GM12878 (cell line): ENCODE results near the gene COX4I2. TPM values are rescaled to one million over a fixed set of nuclear protein-coding genes. Genes with fewer than 3 reads are reported as not detected.

Experiments used
- ATAC-seq: fragments of 200-7000 bp; cut with Tn5 transposase; 3 replicates; pipeline ENCODE4 v1.9.1; 2020; ENCODE audit warnings: mild to moderate bottlenecking, moderate library complexity
- BruUV-seq: library from RNA; stranded (reverse); fragments of 400-500 nt; replicated peaks from 2 replicates; lab custom pipeline; 2021; lab: Mats Ljungman, UMichigan
- CTCF ChIA-PET: fragments of 300-600 bp; sonication (Branson Sonifier 250); formaldehyde crosslinking; extraction: SDS; loops from one replicate; lab custom pipeline; 2021; ENCODE audit warnings: inconsistent platforms; lab: Yijun Ruan, JAX
- POLR2A ChIA-PET: fragments of 350-600 bp; formaldehyde crosslinking; extraction: SDS; loops from one replicate; lab custom pipeline; 2021; ENCODE audit warnings: inconsistent platforms; lab: Charles Lee
- RAD21 ChIA-PET: fragments of 300-600 bp; sonication (Branson Sonifier 250); formaldehyde crosslinking; loops from one replicate; lab custom pipeline; 2023; ENCODE audit warnings: antibody characterized with exemption; ENCODE audit not compliant: unreplicated experiment; lab: Charles Lee
- SMC1A ChIA-PET: fragments of 300-600 bp; sonication (Branson Sonifier 250); formaldehyde crosslinking; loops from one replicate; lab custom pipeline; 2023; ENCODE audit not compliant: unreplicated experiment, uncharacterized antibody; lab: Charles Lee
- DNase-seq: peaks from one replicate; pipeline ENCODE4 v3.0.0-alpha.2; 2011; ENCODE audit warnings: low read depth, low spot score
- FAIRE-seq: peaks from 3 replicates; lab custom pipeline; 2011; peaks lifted over from hg19 to GRCh38; lab: Jason Lieb, UNC
- H2AFZ ChIP-seq: 2 replicates; pipeline ENCODE4 v1.6.0; 2011; ENCODE audit warnings: low read depth, low read length, control low read depth; ENCODE audit not compliant: control insufficient read depth
- H3K27ac ChIP-seq: 2 replicates; pipeline ENCODE4 v1.5.1; 2011; ENCODE audit warnings: control low read depth; ENCODE audit not compliant: control insufficient read depth, insufficient read depth
- H3K27me3 ChIP-seq, 2 experiments: replicated peaks in 1 of 2; 2 replicates each; pipeline versions ENCODE4 v1.6.0 to v1.6.1; 2011; ENCODE audit warnings: low read length in 1 of 2; ENCODE audit not compliant: control insufficient read depth in 2 of 2, insufficient read depth in 2 of 2
- H3K36me3 ChIP-seq, 2 experiments: 2 replicates each; pipeline ENCODE4 v1.5.1; 2011; ENCODE audit warnings: low read length in 1 of 2; ENCODE audit not compliant: control insufficient read depth in 2 of 2, insufficient read depth in 2 of 2
- H3K4me1 ChIP-seq: 2 replicates; pipeline ENCODE4 v1.6.1; 2011; ENCODE audit warnings: mild to moderate bottlenecking, low read length, moderate library complexity, mixed read lengths; ENCODE audit not compliant: control insufficient read depth, insufficient read depth
- H3K4me2 ChIP-seq: 2 replicates; pipeline ENCODE4 v1.6.0; 2011; ENCODE audit warnings: control low read depth; ENCODE audit not compliant: control insufficient read depth, insufficient read depth
- H3K4me3 ChIP-seq: fragments of 200-600 bp; sonication (generic); 2 replicates; pipeline ENCODE4 v1.5.1; 2016
- H3K79me2 ChIP-seq: 2 replicates; pipeline ENCODE4 v1.6.0; 2011; ENCODE audit warnings: low read length; ENCODE audit not compliant: control insufficient read depth, insufficient read depth
- H3K9ac ChIP-seq: 2 replicates; pipeline ENCODE4 v1.8.0; 2011; ENCODE audit warnings: low read length, control low read depth, mixed read lengths; ENCODE audit not compliant: control insufficient read depth, insufficient read depth
- H3K9me3 ChIP-seq: replicated peaks from 3 replicates; pipeline ENCODE4 v1.5.1; 2011; ENCODE audit warnings: mild to moderate bottlenecking, low read length; ENCODE audit not compliant: control insufficient read depth, insufficient read depth
- H4K20me1 ChIP-seq: 2 replicates; pipeline ENCODE4 v1.6.0; 2011; ENCODE audit not compliant: control insufficient read depth, insufficient read depth
- BACH1 ChIP-seq: fragments of 450-650 bp; IDR thresholded peaks from 2 replicates; pipeline ENCODE4 v1.6.1; 2017; ENCODE audit warnings: mild to moderate bottlenecking, borderline replicate concordance
- BHLHE40 ChIP-seq, 2 experiments: fragments of 450-650 bp in 1 of 2; IDR thresholded peaks; 2 replicates each; pipeline ENCODE4 v1.6.1; 2011 to 2017; ENCODE audit warnings: low read depth in 2 of 2, borderline replicate concordance in 1 of 2, improper control_type of control experiment in 1 of 2, low read length in 1 of 2, mild to moderate bottlenecking in 1 of 2
- CBX5 ChIP-seq: sonication (generic); IDR thresholded peaks from 2 replicates; pipeline ENCODE4 v1.6.1; 2016; ENCODE audit warnings: low read depth, moderate library complexity, mild to moderate bottlenecking, inconsistent platforms
- ESRRA ChIP-seq: IDR thresholded peaks from 2 replicates; pipeline ENCODE4 v1.6.1; 2012; ENCODE audit warnings: mild to moderate bottlenecking, low read length, improper control_type of control experiment
- FOXK2 ChIP-seq: fragments of 450-650 bp; IDR thresholded peaks from 2 replicates; pipeline ENCODE4 v1.6.1; 2017; ENCODE audit warnings: mild to moderate bottlenecking, moderate library complexity
- KLF5 ChIP-seq: fragments of 450-650 bp; IDR thresholded peaks from 2 replicates; pipeline ENCODE4 v1.6.1; 2014; ENCODE audit warnings: mild to moderate bottlenecking; ENCODE audit not compliant: partially characterized antibody
- MYC ChIP-seq: IDR thresholded peaks from 2 replicates; pipeline ENCODE4 v1.6.1; 2011; ENCODE audit warnings: mild to moderate bottlenecking, low read length, moderate library complexity, inconsistent platforms; ENCODE audit not compliant: insufficient read depth, insufficient replicate concordance, insufficient read length, severe bottlenecking
- NFXL1 ChIP-seq: fragments of 450-650 bp; IDR thresholded peaks from 2 replicates; pipeline ENCODE4 v1.6.1; 2017; ENCODE audit warnings: antibody characterized with exemption, mild to moderate bottlenecking, borderline replicate concordance
- NR2C2 ChIP-seq: IDR thresholded peaks from 2 replicates; pipeline ENCODE4 v1.6.1; 2011; ENCODE audit warnings: borderline replicate concordance, low read depth; ENCODE audit not compliant: control insufficient read depth, insufficient read length
- POU2F2 ChIP-seq: IDR thresholded peaks from 3 replicates; pipeline ENCODE4 v1.6.1; 2011; ENCODE audit warnings: low read depth, mild to moderate bottlenecking, low read length, borderline replicate concordance
- RELA ChIP-seq: fragments of 450-650 bp; IDR thresholded peaks from 2 replicates; pipeline ENCODE4 v1.8.0; 2014; ENCODE audit warnings: borderline replicate concordance; ENCODE audit not compliant: partially characterized antibody
- TAF1 ChIP-seq: IDR thresholded peaks from 2 replicates; pipeline ENCODE4 v1.6.1; 2011; ENCODE audit warnings: mild to moderate bottlenecking, low read depth, low read length, borderline replicate concordance
- TARDBP ChIP-seq: IDR thresholded peaks from 2 replicates; pipeline ENCODE4 v1.6.1; 2016; ENCODE audit warnings: borderline replicate concordance
- YY1 ChIP-seq: IDR thresholded peaks from 2 replicates; pipeline ENCODE4 v1.6.1; 2011; ENCODE audit warnings: low read depth, mild to moderate bottlenecking, low read length
- ZNF217 ChIP-seq: fragments of 450-650 bp; IDR thresholded peaks from 2 replicates; pipeline ENCODE4 v1.6.1; 2017; ENCODE audit warnings: antibody characterized with exemption, mild to moderate bottlenecking
- ZNF384 ChIP-seq: IDR thresholded peaks from 2 replicates; pipeline ENCODE4 v1.6.1; 2012; ENCODE audit warnings: low read depth, mild to moderate bottlenecking, low read length, improper control_type of control experiment, borderline replicate concordance
- ZSCAN29 ChIP-seq: fragments of 450-650 bp; IDR thresholded peaks from 2 replicates; pipeline ENCODE4 v1.6.1; 2017; ENCODE audit warnings: mild to moderate bottlenecking, moderate library complexity
- WGBS: methylation state at CpG from one replicate; pipeline ENCODE4 v1.1.6; 2016; ENCODE audit warnings: low lambda C conversion rate; ENCODE audit not compliant: insufficient replicate concordance, insufficient coverage; ENCODE audit errors: missing lambda C conversion rate; 5-methylcytosine and 5-hydroxymethylcytosine counted together
- in situ Hi-C: fragments of 300-500 bp; cut with MboI; formaldehyde crosslinking; loops from 9 replicates; pipeline ENCODE4 v1.14.3; 2018; ENCODE audit warnings: mixed read lengths
- intact Hi-C: fragments of 100-400 bp; cut with micrococcal nuclease; formaldehyde crosslinking; loops from one replicate; pipeline ENCODE4 v1.14.2; 2022; ENCODE audit not compliant: unreplicated experiment
- polyA plus RNA-seq, 11 experiments: library from polyadenylated mRNA; depleted of rRNA in 4 of 11; unstranded in 6 of 11; stranded (reverse) in 5 of 11; fragments of >200 nt; fragmentation: Nextera tagmentation in 4 of 11; fragmentation: Illumina TruSeq in 1 of 11; extraction: Ambion mirVana in 4 of 11; extraction: Trizol in 1 of 11; gene quantifications; 1 replicate in 1 of 11; 2 replicates in 10 of 11; pipeline versions ENCODE4 v1.2.1 to v1.2.3, GENCODE V29; 2011 to 2016; ENCODE audit warnings: inconsistent platforms in 2 of 11, missing spikeins in 2 of 11, low read depth in 1 of 11
- total RNA-seq, 4 experiments: library from RNA; depleted of rRNA in 3 of 4; stranded (reverse); fragments of >200 nt in 3 of 4; fragmentation: Illumina TruSeq in 1 of 4; extraction: Trizol in 1 of 4; gene quantifications; 2 replicates each; pipeline versions ENCODE4 v1.2.1 to v1.2.3, GENCODE V29; 2013 to 2021
- TF ChIP-seq, protein P1 (sequence below): fragments of 450-650 bp; conservative IDR thresholded peaks from 2 replicates; pipeline ENCODE4 v1.6.1; 2017; ENCODE audit warnings: mild to moderate bottlenecking, moderate library complexity

The COX4I2 gene
- total and polyA plus RNA-seq, 10 of the 15 experiments (the other 5 are each of a cell fraction or from before 2014, with no cell fraction given): not detected

DNA sequence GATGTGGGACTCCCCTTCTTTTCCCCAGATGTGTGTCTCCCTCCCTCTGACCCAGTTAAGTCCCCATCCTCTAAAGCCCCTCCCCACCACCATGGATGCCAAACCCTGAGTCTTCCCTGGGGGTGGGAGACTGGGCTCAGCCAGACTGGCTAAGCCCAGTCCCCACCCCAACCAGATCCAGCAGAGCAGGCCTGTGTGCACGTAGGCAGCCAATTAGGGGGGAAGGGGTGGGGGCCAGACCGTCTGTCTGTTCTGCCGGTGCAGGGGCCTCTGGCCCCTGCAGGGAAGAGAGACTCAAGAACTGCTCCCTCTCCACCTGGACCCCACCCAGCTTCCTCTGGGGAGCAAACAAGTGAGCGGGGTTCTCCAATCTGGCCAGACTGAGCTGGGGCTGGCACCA lies 605 bp downstream of the COX4I2 start:
- in situ Hi-C loops: no loop called here

DNA sequence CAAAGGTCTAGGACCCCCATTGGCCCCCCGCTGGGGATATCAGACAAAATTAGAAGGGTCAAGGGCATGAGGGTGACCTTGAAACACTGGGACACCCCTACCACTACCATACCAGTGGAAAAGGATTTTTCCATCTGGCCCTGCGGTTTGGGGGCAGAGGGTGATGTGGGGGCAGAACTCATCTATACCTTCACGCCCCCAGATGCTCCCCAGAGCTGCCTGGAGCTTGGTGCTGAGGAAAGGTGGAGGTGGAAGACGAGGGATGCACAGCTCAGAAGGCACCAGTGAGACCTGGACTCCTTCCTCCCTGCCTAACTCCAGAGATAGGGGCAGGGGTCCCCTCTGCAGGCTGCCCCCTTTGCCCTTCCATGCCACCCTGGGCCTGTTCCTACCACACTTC lies 1.1 kb downstream of the COX4I2 start:
- ChIA-PET RAD21 (no interaction called here), CTCF (interaction anchor here (1.6 kb wide), 1 partner anchor 23 kb away, joined by 6 read pairs; no protein-coding TSS in a partner anchor), SMC1A (no interaction called here), POLR2A (no interaction called here)
- DNase-seq: no peak
- WGBS: 6% methylated on average over 4 of the region's 4 CpGs
- H3K79me2 ChIP-seq: no peaks in the 10 kb centered on the region
- H2AFZ ChIP-seq: no peak overlapping the region
- no peaks in the 10 kb centered on the region for H3K36me3 ChIP-seq
- TF ChIP-seq CBX5 (no peak), YY1 (no peak)
- TF ChIP-seq, protein P1, sequence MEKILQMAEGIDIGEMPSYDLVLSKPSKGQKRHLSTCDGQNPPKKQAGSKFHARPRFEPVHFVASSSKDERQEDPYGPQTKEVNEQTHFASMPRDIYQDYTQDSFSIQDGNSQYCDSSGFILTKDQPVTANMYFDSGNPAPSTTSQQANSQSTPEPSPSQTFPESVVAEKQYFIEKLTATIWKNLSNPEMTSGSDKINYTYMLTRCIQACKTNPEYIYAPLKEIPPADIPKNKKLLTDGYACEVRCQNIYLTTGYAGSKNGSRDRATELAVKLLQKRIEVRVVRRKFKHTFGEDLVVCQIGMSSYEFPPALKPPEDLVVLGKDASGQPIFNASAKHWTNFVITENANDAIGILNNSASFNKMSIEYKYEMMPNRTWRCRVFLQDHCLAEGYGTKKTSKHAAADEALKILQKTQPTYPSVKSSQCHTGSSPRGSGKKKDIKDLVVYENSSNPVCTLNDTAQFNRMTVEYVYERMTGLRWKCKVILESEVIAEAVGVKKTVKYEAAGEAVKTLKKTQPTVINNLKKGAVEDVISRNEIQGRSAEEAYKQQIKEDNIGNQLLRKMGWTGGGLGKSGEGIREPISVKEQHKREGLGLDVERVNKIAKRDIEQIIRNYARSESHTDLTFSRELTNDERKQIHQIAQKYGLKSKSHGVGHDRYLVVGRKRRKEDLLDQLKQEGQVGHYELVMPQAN: no peak
- H3K4me3 ChIP-seq: no peak overlapping the region
- no peak overlapping the region for H3K4me2 ChIP-seq
- BruUV-seq: no TSS peak
- no peaks in the 10 kb centered on the region for H3K9me3 ChIP-seq
- H4K20me1 ChIP-seq: no peaks in the 10 kb centered on the region
- H3K4me1 ChIP-seq: peaks cover 2% of the 10 kb centered on the region
- no peak overlapping the region for H3K27ac ChIP-seq
- intact Hi-C loops (no loop called here), in situ Hi-C loops (no loop called here)
- no peak for ATAC-seq
- H3K27me3 ChIP-seq: no peaks in the 10 kb centered on the region
- FAIRE-seq: no peak
- no peak overlapping the region for H3K9ac ChIP-seq

More for the DNA sequence above, 605 bp downstream of the COX4I2 start:
- SMC1A ChIA-PET: no interaction called here
- H3K79me2 ChIP-seq: no peaks in the 10 kb centered on the region
- BruUV-seq: no TSS peak
- CTCF ChIA-PET: no interaction called here
- no peak overlapping the region for H3K27ac ChIP-seq
- no peaks in the 10 kb centered on the region for H3K9me3 ChIP-seq
- peaks cover 2% of the 10 kb centered on the region for H3K4me1 ChIP-seq
- no peaks in the 10 kb centered on the region for H3K36me3 ChIP-seq
- FAIRE-seq (no peak), DNase-seq (no peak), ATAC-seq (no peak)
- POLR2A ChIA-PET: no interaction called here
- WGBS: 25% methylated on average over 4 of the region's 4 CpGs
- no peaks in the 10 kb centered on the region for H3K27me3 ChIP-seq
- TF ChIP-seq MYC (no peak), NR2C2 (no peak), ZSCAN29 (no peak), TARDBP (no peak), NFXL1 (no peak), ZNF217 (no peak), BACH1 (no peak), RELA (no peak), ZNF384 (no peak), TAF1 (no peak), POU2F2 (no peak), KLF5 (no peak), FOXK2 (no peak), ESRRA (no peak), BHLHE40 (IDR thresholded peaks at IDR 0.05; ENCODE audit: borderline replicate concordance in 1 of 2, low read depth in 2 of 2, low read length in 1 of 2) (no peak), CBX5 (no peak)
- no peak overlapping the region for H2AFZ ChIP-seq
- RAD21 ChIA-PET: no interaction called here
- H4K20me1 ChIP-seq: no peaks in the 10 kb centered on the region
- intact Hi-C loops: no loop called here
- H3K4me2 ChIP-seq: no peak overlapping the region
- H3K9ac ChIP-seq: no peak overlapping the region
- H3K4me3 ChIP-seq: no peak overlapping the region
